Measurements from ENCODE around the gene ATP9B. TPM values are rescaled to one million over a fixed set of nuclear protein-coding genes. Genes with fewer than 3 reads are reported as not detected.

Gene ATP9B
- total and polyA plus RNA-seq, 7 donors, result 6.5 to 66.5 (median 28.1) TPM

- no peaks in the 10 kb centered on the region for H3K4me1 ChIP-seq
- no peaks in the 10 kb centered on the region for H3K27me3 ChIP-seq
- intact Hi-C loops (cut with DNase I), result no loop called here
- no peak for DNase-seq
- TF ChIP-seq POLR2AphosphoS5 (IDR thresholded peaks at IDR 0.05) (no peak), POLR2A (IDR thresholded peaks at IDR 0.05) (no peak), CTCF (IDR thresholded peaks at IDR 0.05) (no peak), EP300 (IDR thresholded peaks at IDR 0.05) (no peak)
- no peaks in the 10 kb centered on the region for H3K9me3 ChIP-seq
- H3K27ac ChIP-seq, result no peak overlapping the region
- WGBS, 2 donors, result 93 to 95% methylated on average over 16 of the region's 16 CpGs
- no peak overlapping the region for H3K4me3 ChIP-seq
- H3K36me3 ChIP-seq, result peaks cover 0 to 10% (median 8%) of the 10 kb centered on the region in 4 donors
Measured at GRCh38 chr18:79210002-79210910, 141.1 kb downstream of the ATP9B start.

- H3K36me3 ChIP-seq, result peaks cover 0 to 8% (median 6%) of the 10 kb centered on the region in 4 donors
- no peak for DNase-seq
- H3K27me3 ChIP-seq, result no peaks in the 10 kb centered on the region
- H3K4me1 ChIP-seq, result no peaks in the 10 kb centered on the region
- no peaks in the 10 kb centered on the region for H3K9me3 ChIP-seq
- intact Hi-C loops (cut with DNase I), result no loop called here
- TF ChIP-seq EP300 (IDR thresholded peaks at IDR 0.05) (no peak), CTCF (IDR thresholded peaks at IDR 0.05) (no peak), POLR2A (IDR thresholded peaks at IDR 0.05) (no peak), POLR2AphosphoS5 (IDR thresholded peaks at IDR 0.05) (no peak)
- H3K27ac ChIP-seq, result no peak overlapping the region
- 84 to 92% methylated on average over 5 of the region's 5 CpGs for WGBS, 2 donors
- no peak overlapping the region for H3K4me3 ChIP-seq
Measured at GRCh38 chr18:79211844-79212243, 142.7 kb downstream of the ATP9B start.

- Histone ChIP-seq H3K4me3 (no peak overlapping the region), H3K4me1 (peaks cover 0 to 4% (median 0%) of the 10 kb centered on the region in 4 donors), H3K9me3 (no peaks in the 10 kb centered on the region), H3K36me3 (no peaks in the 10 kb centered on the region), H3K27ac (no peak overlapping the region), H3K27me3 (no peaks in the 10 kb centered on the region)
- TF ChIP-seq POLR2A (IDR thresholded peaks at IDR 0.05) (no peak), CTCF (IDR thresholded peaks at IDR 0.05) (no peak), EP300 (IDR thresholded peaks at IDR 0.05) (no peak), POLR2AphosphoS5 (IDR thresholded peaks at IDR 0.05) (no peak)
- intact Hi-C loops (cut with DNase I), result no loop called here
- no peak for DNase-seq
- WGBS, 2 donors, result 94 to 96% methylated on average over 3 of the region's 3 CpGs
Measured at GRCh38 chr18:79214056-79214455, 144.9 kb downstream of the ATP9B start.

- 91 to 92% methylated on average over 6 of the region's 6 CpGs for WGBS, 2 donors
- TF ChIP-seq POLR2AphosphoS5 (IDR thresholded peaks at IDR 0.05) (no peak), CTCF (IDR thresholded peaks at IDR 0.05) (no peak), POLR2A (IDR thresholded peaks at IDR 0.05) (no peak), EP300 (IDR thresholded peaks at IDR 0.05) (no peak)
- peaks cover 0 to 4% (median 0%) of the 10 kb centered on the region in 4 donors for H3K4me1 ChIP-seq
Measured at GRCh38 chr18:79216176-79216575, 147.0 kb downstream of the ATP9B start.

More at GRCh38 chr18:79216176-79216575, 147.0 kb downstream of the ATP9B start:
- Histone ChIP-seq H3K9me3 (no peaks in the 10 kb centered on the region), H3K4me3 (no peak overlapping the region), H3K27me3 (no peaks in the 10 kb centered on the region), H3K36me3 (peaks cover 0 to 3% (median 0%) of the 10 kb centered on the region in 4 donors), H3K27ac (no peak overlapping the region)
- intact Hi-C loops (cut with DNase I), result no loop called here
- no peak for DNase-seq

Data from sigmoid colon (tissue), 7 donors.